Neural cell (in vitro differentiated cells): Measurements from ENCODE around the gene PLPPR5. TPM values are rescaled to one million over a fixed set of nuclear protein-coding genes. Genes with fewer than 3 reads are reported as not detected.

Experiments used
- H2AFZ ChIP-seq: fragments of 200-600, 300-800 bp; sonication (generic), shearing (Covaris generic); 2 replicates; pipeline ENCODE4 v1.6.0; 2014; ENCODE audit warnings: low read depth, mild to moderate bottlenecking, antibody characterized with exemption, low read length, moderate library complexity
- H3F3A ChIP-seq: fragments of 200-600 bp; shearing (Covaris generic); 2 replicates; pipeline ENCODE4 v1.6.1; 2016; ENCODE audit warnings: mild to moderate bottlenecking, moderate library complexity, mixed read lengths, antibody characterized with exemption, low read length; ENCODE audit not compliant: insufficient read depth, poor library complexity, severe bottlenecking
- H3K27ac ChIP-seq: fragments of 200-600, 300-800 bp; sonication (generic), shearing (Covaris generic); 2 replicates; pipeline ENCODE4 v1.5.1; 2014; ENCODE audit warnings: mild to moderate bottlenecking, low read length, moderate library complexity
- H3K27me3 ChIP-seq: fragments of 300-800, 200-600 bp; sonication (generic), shearing (Covaris generic); 2 replicates; pipeline ENCODE4 v1.6.0; 2014; ENCODE audit warnings: mild to moderate bottlenecking, low read depth, low read length, moderate library complexity; ENCODE audit not compliant: insufficient read depth
- H3K36me3 ChIP-seq: fragments of 300-800, 200-600 bp; sonication (generic), shearing (Covaris generic); 2 replicates; pipeline ENCODE4 v1.5.1; 2014; ENCODE audit warnings: mild to moderate bottlenecking, antibody characterized with exemption, low read length, moderate library complexity; ENCODE audit not compliant: insufficient read depth
- H3K4me2 ChIP-seq: fragments of 300-800, 200-600 bp; sonication (generic), shearing (Covaris generic); 2 replicates; pipeline ENCODE4 v1.6.0; 2014; ENCODE audit warnings: mild to moderate bottlenecking, low read length
- H3K4me3 ChIP-seq: fragments of 300-800, 200-600 bp; sonication (generic), shearing (Covaris generic); 2 replicates; pipeline ENCODE4 v1.5.1; 2014; ENCODE audit warnings: mild to moderate bottlenecking, low read length, moderate library complexity
- H3K79me2 ChIP-seq: fragments of 200-600 bp; shearing (Covaris generic); replicated peaks from 2 replicates; pipeline ENCODE4 v1.6.0; 2014; ENCODE audit warnings: mild to moderate bottlenecking, low read length, moderate library complexity; ENCODE audit not compliant: insufficient read depth
- H3K9ac ChIP-seq: fragments of 300-800, 200-600 bp; sonication (generic), shearing (Covaris generic); 2 replicates; pipeline ENCODE4 v1.6.1; 2016; ENCODE audit warnings: mild to moderate bottlenecking, low read length, mixed read lengths
- H3K9me2 ChIP-seq: fragments of 200-600 bp; shearing (Covaris generic); 2 replicates; pipeline ENCODE4 v1.6.1; 2016; ENCODE audit warnings: mild to moderate bottlenecking, low read length, mixed read lengths; ENCODE audit not compliant: insufficient read depth
- H3K9me3 ChIP-seq: fragments of 200-600, 300-800 bp; sonication (generic), shearing (Covaris generic); 2 replicates; pipeline ENCODE4 v1.6.1; 2016; ENCODE audit warnings: mild to moderate bottlenecking, mixed run types, low read length, moderate library complexity, mixed read lengths
- H4K20me1 ChIP-seq: fragments of 200-600 bp; shearing (Covaris generic); 2 replicates; pipeline ENCODE4 v1.6.1; 2016; ENCODE audit warnings: mild to moderate bottlenecking, mixed run types; ENCODE audit not compliant: insufficient read depth
- CTCF ChIP-seq: fragments of 450-650 bp; IDR thresholded peaks from 2 replicates; pipeline ENCODE4 v1.5.1; 2014; ENCODE audit warnings: antibody characterized with exemption, mild to moderate bottlenecking, moderate library complexity; ENCODE audit not compliant: poor library complexity, severe bottlenecking
- EP300 ChIP-seq: fragments of 450-650 bp; conservative IDR thresholded peaks from 2 replicates; pipeline ENCODE4 v1.6.1; 2014; ENCODE audit warnings: antibody characterized with exemption, mild to moderate bottlenecking, moderate library complexity; ENCODE audit not compliant: poor library complexity, severe bottlenecking
- EZH2 ChIP-seq: fragments of 200-600, 300-800 bp; shearing (Covaris generic), sonication (generic); IDR thresholded peaks from 2 replicates; pipeline ENCODE4 v1.6.1; 2014; ENCODE audit warnings: antibody characterized with exemption, low read length, borderline replicate concordance, mild to moderate bottlenecking; ENCODE audit not compliant: insufficient read depth, poor library complexity, severe bottlenecking
- MXI1 ChIP-seq: fragments of 450-650 bp; conservative IDR thresholded peaks from 2 replicates; pipeline ENCODE4 v1.6.1; 2014; ENCODE audit warnings: antibody characterized with exemption, mild to moderate bottlenecking; ENCODE audit not compliant: poor library complexity, severe bottlenecking
- POLR2AphosphoS5 ChIP-seq: IDR thresholded peaks from 2 replicates; pipeline ENCODE4 v1.6.1; 2012
- RAD21 ChIP-seq: fragments of 450-650 bp; conservative IDR thresholded peaks from 2 replicates; pipeline ENCODE4 v1.6.1; 2014; ENCODE audit warnings: antibody characterized with exemption, mild to moderate bottlenecking, moderate library complexity
- SMC3 ChIP-seq: fragments of 450-650 bp; conservative IDR thresholded peaks from 2 replicates; pipeline ENCODE4 v1.6.1; 2014; ENCODE audit warnings: antibody characterized with exemption, mild to moderate bottlenecking, moderate library complexity; ENCODE audit not compliant: poor library complexity
- TAF1 ChIP-seq: IDR thresholded peaks from 2 replicates; pipeline ENCODE4 v1.6.1; 2012; ENCODE audit warnings: low read depth
- polyA plus RNA-seq: library from polyadenylated mRNA; depleted of rRNA; stranded (reverse); fragments of >200 nt; gene quantifications from 2 replicates; pipeline ENCODE4 v1.2.3, GENCODE V29; 2014
- TF ChIP-seq, protein P1 (sequence below): IDR thresholded peaks from 2 replicates; pipeline ENCODE4 v1.6.1; 2012; ENCODE audit warnings: borderline replicate concordance

The PLPPR5 gene
- polyA plus RNA-seq, 1 donor from 2014 or later: 21.9 TPM

DNA sequence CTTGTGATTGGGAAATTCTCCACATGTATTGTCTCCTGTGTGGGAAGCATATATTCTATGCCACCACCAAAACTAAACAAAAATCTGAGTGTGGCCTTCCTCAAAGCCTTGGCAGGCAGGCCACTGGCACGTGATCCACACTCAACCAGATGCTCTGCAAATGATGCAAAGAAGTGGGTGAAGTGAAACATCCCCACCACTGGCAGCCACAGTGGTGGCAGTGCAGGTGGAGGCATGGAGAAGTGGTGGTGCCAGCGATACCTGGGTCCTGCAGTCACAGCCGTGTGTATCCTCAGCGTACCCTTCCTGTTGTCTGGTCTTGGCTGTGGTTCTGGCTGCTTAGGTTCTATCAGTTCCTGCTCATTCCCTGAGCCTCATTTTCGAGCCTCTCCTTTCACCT is 65.2 kb downstream of the PLPPR5 start:
- H3F3A ChIP-seq: no peaks in the 10 kb centered on the region
- H3K36me3 ChIP-seq: no peaks in the 10 kb centered on the region
- no peaks in the 10 kb centered on the region for H3K9me2 ChIP-seq

GRCh38 chr1:98937347-98937746 is 67.3 kb downstream of the PLPPR5 start:
- Histone ChIP-seq H3K79me2 (no peaks in the 10 kb centered on the region), H3K36me3 (no peaks in the 10 kb centered on the region), H2AFZ (no peak overlapping the region), H3K9me3 (no peaks in the 10 kb centered on the region), H3K9me2 (no peaks in the 10 kb centered on the region), H4K20me1 (no peaks in the 10 kb centered on the region), H3K4me2 (no peak overlapping the region), H3F3A (no peaks in the 10 kb centered on the region), H3K27ac (no peak overlapping the region), H3K27me3 (no peaks in the 10 kb centered on the region), H3K9ac (no peak overlapping the region), H3K4me3 (no peak overlapping the region)
- TF ChIP-seq EP300 (no peak), CTCF (no peak), TAF1 (no peak), MXI1 (no peak), SMC3 (no peak), EZH2 (no peak), RAD21 (no peak), POLR2AphosphoS5 (no peak)
- TF ChIP-seq, protein P1, sequence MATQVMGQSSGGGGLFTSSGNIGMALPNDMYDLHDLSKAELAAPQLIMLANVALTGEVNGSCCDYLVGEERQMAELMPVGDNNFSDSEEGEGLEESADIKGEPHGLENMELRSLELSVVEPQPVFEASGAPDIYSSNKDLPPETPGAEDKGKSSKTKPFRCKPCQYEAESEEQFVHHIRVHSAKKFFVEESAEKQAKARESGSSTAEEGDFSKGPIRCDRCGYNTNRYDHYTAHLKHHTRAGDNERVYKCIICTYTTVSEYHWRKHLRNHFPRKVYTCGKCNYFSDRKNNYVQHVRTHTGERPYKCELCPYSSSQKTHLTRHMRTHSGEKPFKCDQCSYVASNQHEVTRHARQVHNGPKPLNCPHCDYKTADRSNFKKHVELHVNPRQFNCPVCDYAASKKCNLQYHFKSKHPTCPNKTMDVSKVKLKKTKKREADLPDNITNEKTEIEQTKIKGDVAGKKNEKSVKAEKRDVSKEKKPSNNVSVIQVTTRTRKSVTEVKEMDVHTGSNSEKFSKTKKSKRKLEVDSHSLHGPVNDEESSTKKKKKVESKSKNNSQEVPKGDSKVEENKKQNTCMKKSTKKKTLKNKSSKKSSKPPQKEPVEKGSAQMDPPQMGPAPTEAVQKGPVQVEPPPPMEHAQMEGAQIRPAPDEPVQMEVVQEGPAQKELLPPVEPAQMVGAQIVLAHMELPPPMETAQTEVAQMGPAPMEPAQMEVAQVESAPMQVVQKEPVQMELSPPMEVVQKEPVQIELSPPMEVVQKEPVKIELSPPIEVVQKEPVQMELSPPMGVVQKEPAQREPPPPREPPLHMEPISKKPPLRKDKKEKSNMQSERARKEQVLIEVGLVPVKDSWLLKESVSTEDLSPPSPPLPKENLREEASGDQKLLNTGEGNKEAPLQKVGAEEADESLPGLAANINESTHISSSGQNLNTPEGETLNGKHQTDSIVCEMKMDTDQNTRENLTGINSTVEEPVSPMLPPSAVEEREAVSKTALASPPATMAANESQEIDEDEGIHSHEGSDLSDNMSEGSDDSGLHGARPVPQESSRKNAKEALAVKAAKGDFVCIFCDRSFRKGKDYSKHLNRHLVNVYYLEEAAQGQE: no peak

More for the DNA sequence above, 65.2 kb downstream of the PLPPR5 start:
- Histone ChIP-seq H3K4me3 (no peak overlapping the region), H3K9ac (no peak overlapping the region), H3K79me2 (no peaks in the 10 kb centered on the region), H3K27ac (no peak overlapping the region), H3K4me2 (no peak overlapping the region), H4K20me1 (no peaks in the 10 kb centered on the region), H2AFZ (no peak overlapping the region), H3K9me3 (no peaks in the 10 kb centered on the region), H3K27me3 (no peaks in the 10 kb centered on the region)
- TF ChIP-seq TAF1 (no peak), RAD21 (no peak), SMC3 (no peak), CTCF (no peak), EZH2 (no peak), MXI1 (no peak), EP300 (no peak), POLR2AphosphoS5 (no peak)
- TF ChIP-seq, protein P1: no peak
